ENCODE data around the gene GPR162.

- TF ChIP-seq CTCF (IDR thresholded peaks at IDR 0.05) (no peak), POLR2A (IDR thresholded peaks at IDR 0.05) (no peak)
These were observed 10.9 kb upstream of the GPR162 start for GRCh38 chr12:6810758-6811157.
